K562 (cell line): ENCODE measurements around the gene GMDS. TPM values are rescaled to one million over a fixed set of nuclear protein-coding genes. Genes with fewer than 3 reads are reported as not detected.

Experiments used
- PRDM10 ChIP-seq: fragments of 450-650 bp; IDR thresholded peaks from 2 replicates; pipeline ENCODE4 v1.6.1; 2018; ENCODE audit not compliant: partially characterized antibody
- REST ChIP-seq, 2 experiments: fragments of 450-650 bp; formaldehyde crosslinking in 1 of 2; IDR thresholded peaks; 2 replicates each; pipeline versions ENCODE4 v1.4.0 to v1.6.1; 2014 to 2020; ENCODE audit warnings: mild to moderate bottlenecking in 2 of 2, borderline replicate concordance in 1 of 2, low read depth in 1 of 2
- ZMIZ1 ChIP-seq, 2 experiments: fragments of 150-350 bp in 1 of 2; IDR thresholded peaks; 2 replicates each; pipeline ENCODE4 v1.6.1; 2012 to 2016; ENCODE audit warnings: low read depth in 2 of 2, low read length in 2 of 2, mild to moderate bottlenecking in 1 of 2, moderate library complexity in 1 of 2
- polyA plus RNA-seq, 8 experiments: library from polyadenylated mRNA; depleted of rRNA in 4 of 8; stranded (reverse) in 5 of 8; unstranded in 3 of 8; fragments of >200 nt; fragmentation: Nextera tagmentation in 2 of 8; fragmentation: Illumina TruSeq in 1 of 8; extraction: Ambion mirVana in 2 of 8; extraction: Trizol in 1 of 8; gene quantifications; 2 replicates each; pipeline versions ENCODE4 v1.2.1 to v1.2.3, GENCODE V29; 2011 to 2014; ENCODE audit warnings: inconsistent platforms in 1 of 8, missing spikeins in 1 of 8
- total RNA-seq, 7 experiments: library from RNA; depleted of rRNA in 6 of 7; stranded (reverse); fragments of >200 nt in 6 of 7; fragmentation: Illumina TruSeq in 2 of 7; extraction: Trizol in 2 of 7; gene quantifications; 2 replicates each; pipeline versions ENCODE4 v1.2.1 to v1.2.3, GENCODE V29; 2011 to 2021; ENCODE audit warnings: low replicate concordance in 1 of 7

GMDS gene
- total and polyA plus RNA-seq, 9 of the 15 experiments (the other 6 are each of a cell fraction or from before 2014, with no cell fraction given) = 0.48 to 31.8 (median 13.4) TPM

GRCh38 chr6:2231438-2231837, 14.0 kb downstream of the GMDS start (continued):
- TF ChIP-seq PRDM10 = no peak
- TF ChIP-seq ZMIZ1 (IDR thresholded peaks at IDR 0.05; ENCODE audit: low read depth in 2 of 2, low read length in 2 of 2) = no peak
- TF ChIP-seq REST (IDR thresholded peaks at IDR 0.05; ENCODE audit: borderline replicate concordance) = no peak
- no peak for TF ChIP-seq REST (CRISPR knock-in tag; IDR thresholded peaks at IDR 0.05; ENCODE audit: low read depth)
